RWPE1 (cell line): ENCODE data around the gene AGL.

ENCODE experiments used
- CTCF ChIA-PET: fragments of 350-600 bp; sonication (Branson Sonifier 250); formaldehyde crosslinking; extraction: SDS; loops from one replicate; lab custom pipeline; 2021; lab: Yijun Ruan, JAX
- POLR2A ChIA-PET: fragments of 400-600 bp; formaldehyde crosslinking; extraction: SDS; loops from one replicate; lab custom pipeline; 2020; ENCODE audit warnings: antibody characterized with exemption; ENCODE audit not compliant: low non-redundant PET; lab: Yijun Ruan, JAX
- DNase-seq: peaks from one replicate; pipeline ENCODE4 v3.0.0; 2012; ENCODE audit warnings: low spot score
- H3K27ac ChIP-seq: fragments of 450-650 bp; 2 replicates; pipeline ENCODE4 v1.5.1; 2017
- TF ChIP-seq, protein P1 (sequence below): fragments of 450-650 bp; conservative IDR thresholded peaks from 2 replicates; pipeline ENCODE4 v1.5.1; 2017; ENCODE audit warnings: low read depth, mild to moderate bottlenecking

The AGL gene

DNA sequence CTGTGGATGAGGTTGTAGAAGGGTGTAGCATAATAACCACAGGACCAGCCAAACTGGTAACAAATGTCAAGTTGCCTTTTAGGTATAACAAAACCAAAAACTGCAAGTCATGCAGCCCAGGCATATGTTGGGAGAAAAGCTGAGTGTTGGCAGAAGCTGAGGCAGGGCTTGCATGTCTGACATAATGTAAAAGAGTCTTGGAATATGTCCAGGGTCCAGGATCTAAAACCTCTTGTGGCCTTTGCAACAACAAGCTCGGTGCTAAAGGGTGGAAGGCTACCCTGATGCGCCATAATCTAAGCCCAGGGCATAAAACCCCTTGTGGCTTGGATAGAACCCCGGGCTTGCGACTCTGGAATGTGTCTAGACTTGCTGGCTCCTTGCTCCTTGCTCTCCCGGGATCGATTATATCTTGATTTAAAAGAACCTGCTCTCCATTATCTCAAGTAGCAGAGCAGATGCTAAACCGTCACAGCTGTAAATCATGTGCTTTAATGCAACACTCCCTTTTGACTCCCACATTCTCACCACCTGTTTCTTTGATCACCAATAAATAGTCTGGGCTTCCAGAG is 93.1 kb downstream of the AGL start:
- ChIA-PET POLR2A (no interaction called here), CTCF (no interaction called here)
- H3K27ac ChIP-seq: no peak overlapping the region
- TF ChIP-seq, protein P1, sequence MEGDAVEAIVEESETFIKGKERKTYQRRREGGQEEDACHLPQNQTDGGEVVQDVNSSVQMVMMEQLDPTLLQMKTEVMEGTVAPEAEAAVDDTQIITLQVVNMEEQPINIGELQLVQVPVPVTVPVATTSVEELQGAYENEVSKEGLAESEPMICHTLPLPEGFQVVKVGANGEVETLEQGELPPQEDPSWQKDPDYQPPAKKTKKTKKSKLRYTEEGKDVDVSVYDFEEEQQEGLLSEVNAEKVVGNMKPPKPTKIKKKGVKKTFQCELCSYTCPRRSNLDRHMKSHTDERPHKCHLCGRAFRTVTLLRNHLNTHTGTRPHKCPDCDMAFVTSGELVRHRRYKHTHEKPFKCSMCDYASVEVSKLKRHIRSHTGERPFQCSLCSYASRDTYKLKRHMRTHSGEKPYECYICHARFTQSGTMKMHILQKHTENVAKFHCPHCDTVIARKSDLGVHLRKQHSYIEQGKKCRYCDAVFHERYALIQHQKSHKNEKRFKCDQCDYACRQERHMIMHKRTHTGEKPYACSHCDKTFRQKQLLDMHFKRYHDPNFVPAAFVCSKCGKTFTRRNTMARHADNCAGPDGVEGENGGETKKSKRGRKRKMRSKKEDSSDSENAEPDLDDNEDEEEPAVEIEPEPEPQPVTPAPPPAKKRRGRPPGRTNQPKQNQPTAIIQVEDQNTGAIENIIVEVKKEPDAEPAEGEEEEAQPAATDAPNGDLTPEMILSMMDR: no peak
- no peak for DNase-seq

DNA sequence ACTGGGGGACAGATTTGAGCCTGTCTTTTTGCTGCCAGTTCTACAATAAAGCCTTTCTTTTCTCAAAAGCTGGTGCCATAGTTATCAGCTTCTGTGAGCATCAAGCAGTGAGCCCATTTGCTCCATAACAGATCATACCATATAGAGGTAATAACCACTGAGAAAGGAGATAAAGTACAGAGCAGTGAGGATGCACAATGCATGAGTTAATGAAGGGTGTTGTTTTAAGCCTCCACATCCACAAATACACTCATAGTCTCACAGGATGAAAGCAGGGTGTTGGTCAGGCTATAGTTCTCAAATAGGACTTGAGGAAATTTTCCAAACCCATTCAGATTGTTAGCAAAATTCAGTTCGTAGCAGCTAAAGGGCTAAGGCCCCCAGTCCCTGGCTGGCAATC is 94.0 kb downstream of the AGL start:
- H3K27ac ChIP-seq: no peak overlapping the region
- TF ChIP-seq, protein P1: no peak
- DNase-seq: no peak
- CTCF ChIA-PET: no interaction called here
- POLR2A ChIA-PET: no interaction called here

DNA sequence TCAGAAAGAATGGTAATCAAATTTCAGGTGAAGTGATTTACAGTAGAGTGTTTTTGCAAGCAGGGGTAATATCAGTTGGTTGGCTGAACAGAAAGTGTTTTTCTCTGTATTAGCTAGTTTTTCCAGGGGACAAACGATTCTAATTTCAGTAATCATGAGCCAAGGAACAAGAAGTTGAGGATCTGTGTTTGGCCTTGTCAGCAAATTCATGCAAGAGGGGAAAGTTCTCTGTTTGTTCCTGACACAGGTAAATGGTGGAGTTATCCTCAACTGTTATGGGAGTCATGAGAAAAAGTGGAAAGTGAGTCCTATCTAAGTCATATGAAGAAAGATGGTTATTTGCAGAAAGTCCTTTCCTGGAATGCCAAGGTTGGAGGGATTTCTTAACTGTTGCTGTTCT is 95.0 kb downstream of the AGL start:
- ChIA-PET CTCF (interaction anchor here (0.6 kb wide), 1 partner anchor 165 kb away, joined by 4 read pairs; no protein-coding TSS in a partner anchor), POLR2A (no interaction called here)
- TF ChIP-seq, protein P1: no peak
- H3K27ac ChIP-seq: no peak overlapping the region
- DNase-seq: no peak

DNA sequence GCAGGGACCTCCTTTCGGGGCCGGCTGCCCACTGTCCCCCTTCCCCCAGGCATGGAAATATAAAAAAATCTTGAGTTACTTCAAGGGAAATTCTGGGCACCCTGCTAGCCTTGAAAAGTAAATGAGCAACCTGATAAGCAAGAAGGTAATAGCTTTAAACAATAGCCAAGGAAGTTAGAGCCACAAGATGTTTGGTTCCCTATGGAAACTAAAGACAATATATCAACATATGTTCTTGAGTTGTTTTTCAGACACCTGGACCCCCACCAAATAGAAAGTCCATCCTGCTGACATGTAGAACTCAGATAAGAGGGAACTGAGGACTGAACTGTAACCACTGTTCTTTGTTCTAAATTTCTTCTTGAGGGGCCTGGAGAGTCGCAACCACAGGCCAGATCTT is 100.3 kb downstream of the AGL start:
- TF ChIP-seq, protein P1: no peak
- no peak for DNase-seq
- no peak overlapping the region for H3K27ac ChIP-seq
- CTCF ChIA-PET: no interaction called here
- POLR2A ChIA-PET: no interaction called here

DNA sequence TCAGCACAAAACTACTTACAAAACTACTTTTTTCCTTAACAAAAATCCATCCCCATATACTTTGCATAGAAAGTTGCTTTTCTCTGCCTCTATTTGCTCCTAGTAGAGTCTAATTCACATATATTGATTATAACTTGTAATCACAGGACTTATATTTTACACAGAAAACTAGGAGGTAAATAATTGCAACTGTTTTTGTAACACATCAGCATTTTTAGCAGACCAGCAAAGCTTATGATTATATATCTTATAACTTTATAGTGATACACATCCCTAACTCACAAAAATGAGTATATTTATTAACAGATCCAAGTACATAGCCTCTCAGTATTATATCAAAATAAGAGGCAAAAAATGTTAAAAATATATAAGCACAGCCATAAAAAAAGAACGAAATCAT is 102.4 kb downstream of the AGL start:
- ChIA-PET CTCF (no interaction called here), POLR2A (no interaction called here)
- TF ChIP-seq, protein P1: no peak
- no peak for DNase-seq
- no peak overlapping the region for H3K27ac ChIP-seq

DNA sequence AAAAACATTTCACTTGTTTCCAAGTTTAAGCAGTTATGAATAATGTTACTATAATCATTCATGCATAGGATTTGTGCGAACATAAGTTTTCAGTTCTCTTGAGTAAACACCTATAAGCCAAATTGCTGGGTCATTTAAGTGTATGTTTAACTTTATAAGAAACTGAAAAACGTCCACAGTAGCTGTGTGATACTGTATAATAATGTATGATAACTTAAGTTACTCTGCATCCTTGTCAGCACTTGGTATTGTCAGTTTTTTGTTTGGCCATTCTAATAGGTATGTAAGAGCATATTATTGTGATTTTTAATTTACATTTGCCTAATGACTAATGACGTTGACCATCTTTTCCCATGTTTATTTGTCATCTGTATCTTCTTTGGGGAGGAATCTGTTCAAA is 105.2 kb downstream of the AGL start:
- CTCF ChIA-PET: no interaction called here
- no peak for DNase-seq
- no peak overlapping the region for H3K27ac ChIP-seq
- TF ChIP-seq, protein P1: no peak
- POLR2A ChIA-PET: no interaction called here
